ENCODE measurements around the gene CEP131.

Gene CEP131

GRCh38 chr17:81143717-81144422 is 78.9 kb downstream of the CEP131 start:
- no peak for DNase-seq

GRCh38 chr17:81143200-81143527 is 79.6 kb downstream of the CEP131 start:
- DNase-seq: no peak

GRCh38 chr17:81142301-81143199 is 80.2 kb downstream of the CEP131 start:
- peak; percentile 82 for DNase-seq

DNA sequence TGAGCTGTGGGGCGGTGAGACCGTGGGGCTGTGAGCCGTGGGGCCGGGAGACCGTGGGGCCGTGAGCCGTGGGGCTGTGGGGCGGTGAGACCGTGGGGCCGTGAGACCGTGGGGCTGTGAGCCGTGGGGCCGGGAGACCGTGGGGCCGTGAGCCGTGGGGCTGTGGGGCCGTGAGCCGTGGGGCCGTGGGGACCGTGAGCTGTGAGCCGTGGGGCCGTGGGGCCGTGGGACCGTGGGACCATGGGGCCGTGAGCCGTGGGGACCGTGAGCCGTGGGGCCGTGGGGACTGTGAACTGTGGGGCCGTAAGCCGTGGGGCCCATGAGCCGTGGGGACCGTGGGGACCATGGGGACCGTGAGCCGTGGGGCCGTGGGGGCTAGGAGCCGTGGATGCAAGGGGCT is 82.1 kb downstream of the CEP131 start:
- DNase-seq: no peak

DNA sequence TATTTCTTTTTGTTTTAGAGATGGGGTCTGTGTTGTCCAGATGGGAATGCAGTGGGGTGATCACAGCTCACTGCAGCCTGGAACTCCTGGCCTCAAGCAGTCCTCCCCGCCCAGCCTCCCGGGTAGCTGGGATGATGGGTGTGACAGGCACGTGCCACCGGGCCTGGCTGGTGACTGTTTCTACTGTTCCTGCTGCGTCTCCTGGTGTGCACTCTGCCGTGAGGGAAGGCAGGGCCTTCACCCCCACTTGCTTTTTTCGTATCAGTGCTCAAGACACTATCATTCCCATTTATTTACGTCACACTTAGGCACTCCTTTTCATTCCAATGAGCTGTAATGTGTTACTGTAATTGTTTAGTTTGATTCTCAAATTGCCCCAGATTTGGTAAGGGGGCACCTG is 82.7 kb downstream of the CEP131 start:
- no peak for DNase-seq
